Urinary bladder (tissue), 4 donors: ENCODE data around the gene SNX2. TPM values are rescaled to one million over a fixed set of nuclear protein-coding genes. Genes with fewer than 3 reads are reported as not detected.

Experiments used
- DNase-seq: peaks from one replicate; pipeline ENCODE4 v3.0.0-alpha.2; 2015; ENCODE audit errors: extremely low spot score
- H3K27ac ChIP-seq: one replicate; pipeline ENCODE4 v1.5.1; 2013; ENCODE audit warnings: low read depth, mild to moderate bottlenecking, moderate library complexity
- H3K36me3 ChIP-seq: one replicate; pipeline ENCODE4 v1.6.1; 2013; ENCODE audit warnings: mild to moderate bottlenecking, moderate library complexity; ENCODE audit not compliant: insufficient read depth
- H3K4me1 ChIP-seq: one replicate; pipeline ENCODE4 v1.6.1; 2013; ENCODE audit warnings: mild to moderate bottlenecking, moderate library complexity; ENCODE audit not compliant: insufficient read depth
- H3K4me3 ChIP-seq: one replicate; pipeline ENCODE4 v1.5.1; 2013; ENCODE audit warnings: low read depth, low read length
- WGBS: extraction: QIAGEN DNeasy Blood & Tissue Kit; methylation state at CpG from one replicate; pipeline ENCODE4 v1.1.7; 2013; 5-methylcytosine and 5-hydroxymethylcytosine counted together
- polyA plus RNA-seq: library from polyadenylated mRNA; stranded (reverse); fragments of 200-250 nt; gene quantifications from one replicate; pipeline ENCODE4 v1.2.3, GENCODE V29; 2013
- total RNA-seq: library from RNA; depleted of rRNA; stranded (reverse); fragments of >200 nt; gene quantifications from one replicate; pipeline ENCODE4 v1.2.3, GENCODE V29; 2014
- donor health status: healthy with polysubstance abuse.
- donor health status: healthy.

SNX2 gene
- total and polyA plus RNA-seq, 2 donors, result 62.7 to 124 TPM

GRCh38 chr5:122779451-122779850 is 4.6 kb downstream of the SNX2 start:
- no peaks in the 10 kb centered on the region for H3K4me1 ChIP-seq
- 79% methylated on average over 4 of the region's 4 CpGs for WGBS
- no peak overlapping the region for H3K27ac ChIP-seq
- no peaks in the 10 kb centered on the region for H3K36me3 ChIP-seq
- no peak for DNase-seq
- H3K4me3 ChIP-seq, result no peak overlapping the region

GRCh38 chr5:122780296-122780695 is 5.4 kb downstream of the SNX2 start:
- no peaks in the 10 kb centered on the region for H3K4me1 ChIP-seq

GRCh38 chr5:122781465-122781864 is 6.6 kb downstream of the SNX2 start:
- no peak overlapping the region for H3K4me3 ChIP-seq
- H3K36me3 ChIP-seq, result no peaks in the 10 kb centered on the region
- WGBS, result 99% methylated on average over 1 of the region's 1 CpG
- H3K4me1 ChIP-seq, result no peaks in the 10 kb centered on the region
- no peak overlapping the region for H3K27ac ChIP-seq
- no peak for DNase-seq

More at GRCh38 chr5:122780296-122780695, 5.4 kb downstream of the SNX2 start:
- DNase-seq, result no peak
- H3K4me3 ChIP-seq, result no peak overlapping the region
- no peak overlapping the region for H3K27ac ChIP-seq
- 98% methylated on average over 4 of the region's 4 CpGs for WGBS
- H3K36me3 ChIP-seq, result no peaks in the 10 kb centered on the region

- no peak for DNase-seq
- Histone ChIP-seq H3K4me3 (no peak overlapping the region), H3K27ac (no peak overlapping the region), H3K36me3 (no peaks in the 10 kb centered on the region), H3K4me1 (no peaks in the 10 kb centered on the region)
- WGBS, result 95% methylated on average over 1 of the region's 1 CpG
These were observed 10.4 kb downstream of the SNX2 start for GRCh38 chr5:122785294-122785693.

GRCh38 chr5:122788371-122788770 is 13.5 kb downstream of the SNX2 start:
- WGBS, result 92% methylated on average over 1 of the region's 1 CpG
- H3K27ac ChIP-seq, result no peak overlapping the region
- H3K4me3 ChIP-seq, result no peak overlapping the region
- no peaks in the 10 kb centered on the region for H3K4me1 ChIP-seq
- no peak for DNase-seq
- no peaks in the 10 kb centered on the region for H3K36me3 ChIP-seq

GRCh38 chr5:122788996-122789395 is 14.1 kb downstream of the SNX2 start:
- Histone ChIP-seq H3K36me3 (no peaks in the 10 kb centered on the region), H3K4me1 (no peaks in the 10 kb centered on the region), H3K4me3 (no peak overlapping the region), H3K27ac (no peak overlapping the region)
- DNase-seq, result no peak

- no peaks in the 10 kb centered on the region for H3K4me1 ChIP-seq
- no peaks in the 10 kb centered on the region for H3K36me3 ChIP-seq
- no peak overlapping the region for H3K4me3 ChIP-seq
- DNase-seq, result no peak
- no peak overlapping the region for H3K27ac ChIP-seq
- 58% methylated on average over 5 of the region's 5 CpGs for WGBS
These were observed 14.7 kb downstream of the SNX2 start for GRCh38 chr5:122789461-122790171.

- Histone ChIP-seq H3K4me1 (no peaks in the 10 kb centered on the region), H3K27ac (no peak overlapping the region), H3K4me3 (no peak overlapping the region), H3K36me3 (no peaks in the 10 kb centered on the region)
- WGBS, result 95% methylated on average over 5 of the region's 5 CpGs
- DNase-seq, result no peak
These were observed 15.6 kb downstream of the SNX2 start for GRCh38 chr5:122790354-122791103.

GRCh38 chr5:122805481-122805880 is 30.6 kb downstream of the SNX2 start:
- DNase-seq, result no peak
- H3K4me3 ChIP-seq, result no peak overlapping the region
- 99% methylated on average over 2 of the region's 2 CpGs for WGBS
- no peak overlapping the region for H3K27ac ChIP-seq
- H3K36me3 ChIP-seq, result peaks cover 4% of the 10 kb centered on the region
- H3K4me1 ChIP-seq, result no peaks in the 10 kb centered on the region

- H3K4me3 ChIP-seq, result no peak overlapping the region
- no peak overlapping the region for H3K27ac ChIP-seq
- 81% methylated on average over 2 of the region's 2 CpGs for WGBS
- peaks cover 2% of the 10 kb centered on the region for H3K36me3 ChIP-seq
- H3K4me1 ChIP-seq, result no peaks in the 10 kb centered on the region
- DNase-seq, result no peak
These were observed 35.5 kb downstream of the SNX2 start for GRCh38 chr5:122810405-122810804.

GRCh38 chr5:122815218-122815767 is 40.4 kb downstream of the SNX2 start:
- H3K4me1 ChIP-seq, result no peaks in the 10 kb centered on the region
- no peak for DNase-seq
- no peak overlapping the region for H3K27ac ChIP-seq
- no peaks in the 10 kb centered on the region for H3K36me3 ChIP-seq
- WGBS, result 98% methylated on average over 3 of the region's 3 CpGs
- no peak overlapping the region for H3K4me3 ChIP-seq

- DNase-seq, result no peak
- no peak overlapping the region for H3K27ac ChIP-seq
- 79% methylated on average over 5 of the region's 5 CpGs for WGBS
- H3K4me1 ChIP-seq, result no peaks in the 10 kb centered on the region
- no peak overlapping the region for H3K4me3 ChIP-seq
- H3K36me3 ChIP-seq, result no peaks in the 10 kb centered on the region
These were observed 41.9 kb downstream of the SNX2 start for GRCh38 chr5:122816756-122817155.

- WGBS, result 63% methylated on average over 1 of the region's 1 CpG
- no peak overlapping the region for H3K27ac ChIP-seq
These were observed 57.1 kb downstream of the SNX2 start for GRCh38 chr5:122831984-122832383.

GRCh38 chr5:122835681-122836080 is 60.8 kb downstream of the SNX2 start:
- Histone ChIP-seq H3K27ac (no peak overlapping the region), H3K4me1 (no peaks in the 10 kb centered on the region), H3K36me3 (no peaks in the 10 kb centered on the region), H3K4me3 (no peak overlapping the region)
- no peak for DNase-seq
- 79% methylated on average over 1 of the region's 1 CpG for WGBS

More at GRCh38 chr5:122831984-122832383, 57.1 kb downstream of the SNX2 start:
- DNase-seq, result no peak
- Histone ChIP-seq H3K4me3 (no peak overlapping the region), H3K4me1 (no peaks in the 10 kb centered on the region), H3K36me3 (no peaks in the 10 kb centered on the region)
